SHP77 treated with DMSO at 0.1 percent for 48 hours (cell line): ENCODE measurements around the gene GSTK1.

Experiments used
- DNase-seq: peaks from one replicate; lab custom pipeline; 2025; lab: John Stamatoyannopoulos, UW

The GSTK1 gene

DNA sequence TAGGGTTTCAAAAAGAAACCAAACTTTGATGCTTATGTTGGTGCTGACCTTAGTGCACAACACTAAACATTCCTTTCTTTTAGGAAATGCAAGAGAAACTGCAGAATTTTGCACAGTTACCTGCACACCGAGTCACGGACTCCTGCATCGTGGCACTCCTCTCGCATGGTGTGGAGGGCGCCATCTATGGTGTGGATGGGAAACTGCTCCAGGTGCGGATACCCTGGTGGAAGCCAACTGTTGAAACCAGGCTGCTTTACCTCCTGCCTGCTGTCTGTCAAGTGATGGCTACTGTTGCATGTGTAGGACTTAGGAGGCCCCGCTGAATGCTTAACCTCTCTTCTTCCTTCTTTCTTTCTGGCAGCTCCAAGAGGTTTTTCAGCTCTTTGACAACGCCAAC lies 36.6 kb downstream of the GSTK1 start:
- DNase-seq: no peak

DNA sequence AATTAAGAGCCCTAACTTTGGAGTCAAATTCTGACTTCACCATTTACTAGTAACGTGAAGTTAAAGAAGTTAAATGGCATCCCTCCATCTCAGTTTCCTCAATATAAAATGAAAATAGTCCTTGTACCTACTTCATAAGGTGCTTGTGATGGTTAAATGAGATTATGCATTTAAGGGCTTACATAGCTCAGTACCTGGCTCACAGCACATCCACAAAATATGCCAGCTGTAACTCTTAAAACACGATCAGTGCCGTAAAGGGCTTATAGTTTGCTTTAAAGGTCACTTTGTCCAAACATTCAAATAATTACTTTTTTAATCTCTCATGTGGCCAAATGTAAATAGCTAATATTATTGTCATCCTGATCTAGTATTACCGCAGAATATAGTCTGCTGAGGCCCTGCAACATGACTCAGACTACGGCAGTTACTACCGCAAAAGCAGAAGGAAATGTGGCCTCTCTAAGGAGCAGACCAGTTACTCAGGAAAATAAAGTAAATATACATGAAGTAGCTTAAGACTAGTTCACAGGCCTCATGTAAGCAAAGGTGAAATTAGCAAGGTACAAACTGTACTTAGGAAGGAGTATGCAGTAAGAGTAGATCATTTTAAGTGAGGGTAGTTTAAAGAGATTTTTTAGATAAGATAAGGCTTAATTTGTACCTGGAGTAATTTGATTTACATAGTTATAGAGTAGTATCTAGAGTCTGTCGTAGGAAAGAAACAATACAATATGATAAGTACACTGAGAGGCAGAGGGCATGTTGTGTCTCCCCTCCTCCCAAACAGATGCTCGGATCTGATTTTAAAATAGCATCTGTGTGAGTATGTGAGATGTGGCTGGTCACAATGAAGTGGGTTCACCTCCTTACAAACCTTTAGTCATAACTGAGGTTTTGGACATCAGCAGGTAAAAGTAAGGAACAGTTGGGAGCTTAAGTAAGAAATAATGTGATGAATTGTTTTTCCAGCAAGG lies 38.0 kb downstream of the GSTK1 start:
- no peak for DNase-seq

DNA sequence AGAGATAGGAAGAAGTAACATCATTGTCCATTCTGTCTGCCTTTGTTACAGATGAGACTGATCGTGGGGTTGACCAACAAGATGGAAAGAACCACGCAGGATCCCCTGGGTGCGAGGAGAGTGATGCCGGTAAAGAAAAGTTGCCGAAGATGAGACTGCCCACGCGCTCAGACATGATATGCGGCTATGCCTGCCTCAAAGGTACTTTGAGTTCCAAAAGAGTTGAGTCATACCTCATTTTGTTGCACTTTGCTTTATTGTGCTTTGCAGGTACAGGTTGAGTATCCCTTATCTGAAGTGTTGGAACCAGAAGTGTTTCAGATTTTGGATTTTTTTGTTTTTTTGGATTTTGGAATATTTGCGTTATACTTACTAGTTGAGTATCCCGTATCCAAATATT lies 40.5 kb downstream of the GSTK1 start:
- no peak for DNase-seq

DNA sequence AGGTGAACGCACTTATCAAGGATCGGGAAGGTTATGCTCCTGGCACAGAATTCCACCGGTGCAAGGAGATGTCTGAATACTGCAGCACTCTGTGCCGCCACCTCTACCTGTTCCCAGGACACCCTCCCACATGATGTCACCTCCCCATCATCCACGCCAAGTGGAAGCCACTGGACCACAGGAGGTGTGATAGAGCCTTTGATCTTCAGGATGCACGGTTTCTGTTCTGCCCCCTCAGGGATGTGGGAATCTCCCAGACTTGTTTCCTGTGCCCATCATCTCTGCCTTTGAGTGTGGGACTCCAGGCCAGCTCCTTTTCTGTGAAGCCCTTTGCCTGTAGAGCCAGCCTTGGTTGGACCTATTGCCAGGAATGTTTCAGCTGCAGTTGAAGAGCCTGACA lies 41.7 kb downstream of the GSTK1 start:
- no peak for DNase-seq

DNA sequence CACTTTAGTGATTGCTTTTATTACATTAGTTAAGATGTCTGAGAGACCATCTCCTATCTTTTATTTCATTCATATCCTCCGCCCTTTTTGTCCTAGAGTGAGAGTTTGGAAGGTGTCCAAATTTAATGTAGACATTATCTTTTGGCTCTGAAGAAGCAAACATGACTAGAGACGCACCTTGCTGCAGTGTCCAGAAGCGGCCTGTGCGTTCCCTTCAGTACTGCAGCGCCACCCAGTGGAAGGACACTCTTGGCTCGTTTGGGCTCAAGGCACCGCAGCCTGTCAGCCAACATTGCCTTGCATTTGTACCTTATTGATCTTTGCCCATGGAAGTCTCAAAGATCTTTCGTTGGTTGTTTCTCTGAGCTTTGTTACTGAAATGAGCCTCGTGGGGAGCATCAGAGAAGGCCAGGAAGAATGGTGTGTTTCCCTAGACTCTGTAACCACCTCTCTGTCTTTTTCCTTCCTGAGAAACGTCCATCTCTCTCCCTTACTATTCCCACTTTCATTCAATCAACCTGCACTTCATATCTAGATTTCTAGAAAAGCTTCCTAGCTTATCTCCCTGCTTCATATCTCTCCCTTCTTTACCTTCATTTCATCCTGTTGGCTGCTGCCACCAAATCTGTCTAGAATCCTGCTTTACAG lies 42.3 kb downstream of the GSTK1 start:
- no peak for DNase-seq

DNA sequence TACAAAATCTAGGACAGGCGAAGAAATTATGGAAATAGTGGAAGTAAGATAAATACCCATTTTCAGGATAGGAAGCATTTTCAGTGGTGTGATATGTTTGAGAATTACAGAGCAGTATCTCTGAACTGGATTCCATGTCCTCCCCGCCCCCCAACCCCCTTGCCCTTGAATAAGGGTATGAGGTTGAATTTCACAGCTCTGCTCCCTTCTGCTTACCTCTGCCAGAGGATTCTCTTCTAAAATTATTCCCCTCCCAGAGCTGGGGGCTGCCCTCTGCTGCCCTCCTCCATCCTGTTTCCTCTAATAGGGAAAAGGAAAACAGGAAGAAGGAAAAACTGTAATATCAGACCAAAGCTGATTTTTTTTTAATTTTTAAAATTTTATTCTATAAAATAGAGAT lies 45.4 kb downstream of the GSTK1 start:
- no peak for DNase-seq

DNA sequence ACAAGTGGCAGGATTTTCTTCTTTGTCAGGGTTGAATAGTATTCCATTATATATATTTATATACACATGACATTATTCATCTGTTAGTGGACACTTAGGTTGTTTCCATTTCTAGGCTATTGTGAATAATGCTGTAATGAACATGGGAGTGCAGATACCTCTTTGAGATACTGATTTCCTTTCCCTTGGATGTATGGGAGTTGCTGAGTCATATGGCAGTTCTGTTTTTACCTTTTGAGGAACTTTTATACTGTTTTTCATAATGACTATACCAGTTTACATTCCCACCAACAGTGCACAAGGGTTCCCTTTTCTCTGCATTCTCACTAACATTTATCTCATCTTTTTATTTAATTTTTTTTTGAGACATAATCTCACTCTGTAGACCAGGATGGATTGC lies 50.9 kb downstream of the GSTK1 start:
- DNase-seq: no peak

DNA sequence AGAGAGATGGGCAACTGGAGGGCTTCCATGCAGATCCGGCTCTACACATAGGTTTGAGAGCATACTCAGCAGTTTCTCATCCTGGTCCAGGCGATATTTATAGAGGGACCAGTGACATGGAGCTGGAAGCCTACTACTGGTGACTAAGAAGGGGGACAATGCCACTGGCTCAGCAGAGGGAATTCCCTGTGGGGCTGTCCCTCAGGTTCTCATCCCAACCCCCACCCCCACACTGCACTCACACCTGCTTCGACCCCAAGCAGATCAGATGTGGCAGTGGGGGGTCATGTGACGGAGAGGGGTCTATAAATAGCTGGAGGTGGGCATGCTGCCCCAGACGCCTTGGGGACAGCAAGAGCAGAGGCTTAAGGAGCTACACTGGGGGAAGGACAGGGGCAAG lies 52.5 kb downstream of the GSTK1 start, which contains the start of gene CLCN1:
Gene CLCN1 (plus strand): TSS at position 336 of the 400 bp plus-strand sequence. CDS start 102 bp downstream, outside the sequence.
- no peak for DNase-seq

DNA sequence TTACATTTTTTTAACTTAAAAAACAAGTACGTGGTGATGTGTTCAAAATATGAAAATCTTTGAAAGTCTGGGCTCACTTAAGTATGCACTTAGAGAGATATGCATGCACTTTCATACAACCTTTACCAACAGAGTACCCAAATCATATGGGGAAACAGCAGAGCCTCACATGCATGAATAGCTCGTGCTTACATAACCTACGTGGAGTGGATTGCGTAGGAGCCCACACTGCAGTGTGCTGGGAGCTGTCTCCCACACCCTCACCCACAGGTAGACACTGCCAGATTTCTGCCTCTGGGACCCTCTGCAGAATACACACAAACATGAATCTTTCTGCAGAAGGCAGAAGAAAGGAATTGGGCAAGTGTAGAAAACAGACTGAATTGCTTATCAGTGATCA lies 53.3 kb downstream of the GSTK1 start:
- DNase-seq: no peak

DNA sequence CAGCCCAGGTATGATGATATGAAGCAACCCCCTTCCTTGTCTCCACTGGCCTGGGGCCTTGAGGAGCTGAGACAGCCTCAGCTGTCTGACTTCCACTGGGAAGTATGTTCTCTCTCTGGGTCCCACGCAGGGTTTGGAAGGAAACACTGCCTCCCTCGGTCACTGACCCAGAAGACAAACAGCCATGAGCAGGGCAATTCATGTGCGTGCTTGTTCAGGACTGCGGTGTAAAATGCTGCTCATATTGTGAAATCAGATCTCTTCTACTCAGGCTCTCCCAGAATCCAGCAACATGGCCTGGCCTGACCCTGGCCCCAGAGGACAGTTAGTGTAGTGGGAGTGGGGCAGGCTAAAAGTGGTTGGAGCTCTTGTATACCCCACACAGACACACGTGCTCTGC lies 55.4 kb downstream of the GSTK1 start:
- DNase-seq: no peak
